ENCODE results near the gene TIE1.

The TIE1 gene

GRCh38 chr1:43293896-43294760 is 6.7 kb upstream of the TIE1 start:
- no peak for DNase-seq

GRCh38 chr1:43294761-43295160 is 6.0 kb upstream of the TIE1 start:
- DNase-seq = no peak

GRCh38 chr1:43296207-43296606 is 4.6 kb upstream of the TIE1 start:
- no peak for DNase-seq

- no peak for DNase-seq
Measured at GRCh38 chr1:43298055-43298454, 2.7 kb upstream of the TIE1 start.

GRCh38 chr1:43299101-43299500 is 1.7 kb upstream of the TIE1 start:
- DNase-seq = no peak

- no peak for DNase-seq
Measured at GRCh38 chr1:43302201-43302600, 1.4 kb downstream of the TIE1 start.

GRCh38 chr1:43302721-43303470 is 2.1 kb downstream of the TIE1 start:
- no peak for DNase-seq

GRCh38 chr1:43303471-43304313 is 2.9 kb downstream of the TIE1 start:
- no peak for DNase-seq

GRCh38 chr1:43304314-43304681 is 3.5 kb downstream of the TIE1 start:
- no peak for DNase-seq

GRCh38 chr1:43304771-43305300 is 4.1 kb downstream of the TIE1 start:
- no peak for DNase-seq

GRCh38 chr1:43305461-43305860 is 4.7 kb downstream of the TIE1 start:
- no peak for DNase-seq

- no peak for DNase-seq
Measured at GRCh38 chr1:43305926-43306687, 5.3 kb downstream of the TIE1 start.

GRCh38 chr1:43306688-43307457 is 6.1 kb downstream of the TIE1 start:
- no peak for DNase-seq

- no peak for DNase-seq
Measured at GRCh38 chr1:43307458-43308158, 6.8 kb downstream of the TIE1 start.

- DNase-seq = no peak
Measured at GRCh38 chr1:43308635-43309404, 8.0 kb downstream of the TIE1 start.

GRCh38 chr1:43309405-43310025 is 8.7 kb downstream of the TIE1 start:
- no peak for DNase-seq

GRCh38 chr1:43311521-43311920 is 10.7 kb downstream of the TIE1 start:
- no peak for DNase-seq

- no peak for DNase-seq
Measured at GRCh38 chr1:43312212-43312623, 11.4 kb downstream of the TIE1 start.
